Measurements from ENCODE around the gene ACAD10.
"Not testable (repeated sequence)": the region's sequence is repeated elsewhere in the genome, so short reads cannot be mapped to it uniquely, and the experiment has no call there.

Gene ACAD10

DNA sequence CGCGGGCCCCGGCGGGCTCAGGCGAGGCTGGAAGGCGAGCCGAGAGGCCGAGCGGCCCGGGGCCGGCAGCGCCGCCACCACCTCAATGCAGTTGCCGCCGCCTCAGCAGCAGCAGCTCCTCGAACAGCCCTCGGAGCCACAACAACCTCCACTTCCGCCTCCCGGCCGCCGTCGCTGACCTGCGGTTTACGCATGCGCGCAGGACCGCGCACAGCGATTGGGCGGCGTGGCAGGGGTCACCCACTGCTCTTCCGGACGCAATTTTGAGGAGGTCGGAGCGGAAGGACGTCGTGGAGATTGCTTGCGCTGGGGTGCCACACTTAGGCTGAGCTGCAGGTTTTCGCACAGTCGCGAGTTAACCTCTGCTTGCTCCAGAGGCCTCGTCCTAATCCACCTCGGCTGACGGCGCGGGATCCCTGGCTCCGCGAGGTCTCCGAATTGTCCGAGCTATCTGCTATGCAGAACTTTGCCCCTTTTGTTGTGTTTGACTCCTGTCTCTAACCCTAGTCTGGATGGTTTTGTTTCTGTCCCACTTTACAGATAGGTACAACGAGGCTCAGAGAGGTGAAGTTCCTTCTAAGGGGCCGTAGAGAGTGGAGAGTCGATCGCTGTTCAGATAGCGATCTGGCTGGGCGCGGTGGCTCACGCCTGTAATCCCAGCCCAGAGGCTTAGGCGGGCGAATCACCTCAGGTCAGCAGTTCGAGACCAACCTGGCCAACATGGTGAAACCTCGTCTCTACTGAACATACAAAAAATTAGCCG is at the start of gene ACAD10, which contains the start of gene BRAP:
Gene ACAD10 (plus strand): TSS at position 243 of the 763 bp plus-strand sequence. CDS start 6,657 bp downstream, outside the sequence.
Gene BRAP (minus strand): TSS at position 146 of the 763 bp plus-strand sequence. CDS start 164 bp downstream, outside the sequence.
- peak; percentile 95 for DNase-seq (ENCODE audit: low spot score)

DNA sequence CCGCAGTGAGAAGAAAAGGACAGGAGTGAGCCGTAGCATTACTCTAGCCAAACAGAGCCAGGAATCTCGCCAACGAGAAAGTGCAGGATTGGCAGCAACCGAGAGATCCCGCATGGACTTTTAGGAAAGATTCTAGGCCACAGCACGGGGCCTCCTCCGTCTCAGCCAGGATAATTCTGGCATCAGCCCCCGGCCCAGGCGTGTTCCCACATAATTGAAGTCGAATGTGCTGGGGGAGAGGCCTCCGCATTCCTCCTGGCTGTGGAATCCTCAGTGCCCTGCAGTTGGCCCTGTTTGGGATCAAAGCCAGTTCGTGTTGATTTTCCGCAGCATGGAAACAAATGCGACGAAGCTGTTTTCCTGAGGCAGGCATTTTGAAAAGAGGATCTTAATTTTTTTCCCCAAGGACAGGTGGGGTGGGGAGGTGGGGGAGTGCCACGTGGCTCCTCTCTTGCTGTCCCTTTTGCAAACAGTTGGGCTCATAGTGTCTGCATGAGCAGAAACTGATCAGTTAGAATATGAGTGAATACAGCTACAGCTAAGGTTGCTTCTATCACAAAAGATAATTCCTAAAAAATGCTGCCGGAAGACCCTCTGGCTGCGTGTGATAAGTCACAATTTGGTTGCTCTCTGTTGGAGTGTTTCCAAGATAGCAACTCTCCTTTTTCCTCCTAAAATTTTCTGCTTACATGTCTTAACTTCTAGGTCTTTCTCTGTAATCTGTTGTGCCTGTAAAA is 49.5 kb upstream of the ACAD10 start:
- DNase-seq (ENCODE audit: low spot score) = no peak

- DNase-seq (ENCODE audit: low spot score) = no peak
These were observed 47.3 kb upstream of the ACAD10 start for GRCh38 chr12:111638556-111638955.

DNA sequence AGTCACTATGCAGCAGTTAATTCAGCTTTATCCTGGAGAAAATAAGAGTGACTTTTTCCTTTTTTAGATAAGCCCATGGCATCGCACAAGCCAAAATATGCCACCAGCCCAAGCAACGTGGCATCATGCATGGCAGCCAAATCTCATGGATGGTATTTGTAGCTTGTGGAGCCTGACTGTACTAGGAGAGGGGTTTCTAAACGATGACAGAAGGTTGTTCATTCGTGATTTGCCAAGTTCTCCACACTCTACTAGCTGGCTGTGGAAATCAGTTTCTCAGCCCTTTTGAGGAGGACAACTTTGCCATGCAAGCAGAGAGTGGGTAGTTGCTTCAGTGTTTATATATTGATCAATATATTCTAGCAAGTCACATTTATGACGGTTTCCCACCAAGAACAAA is 45.3 kb upstream of the ACAD10 start:
- no peak for DNase-seq (ENCODE audit: low spot score)

- no peak for DNase-seq (ENCODE audit: low spot score)
These were observed 43.0 kb upstream of the ACAD10 start for GRCh38 chr12:111642681-111643426.

DNA sequence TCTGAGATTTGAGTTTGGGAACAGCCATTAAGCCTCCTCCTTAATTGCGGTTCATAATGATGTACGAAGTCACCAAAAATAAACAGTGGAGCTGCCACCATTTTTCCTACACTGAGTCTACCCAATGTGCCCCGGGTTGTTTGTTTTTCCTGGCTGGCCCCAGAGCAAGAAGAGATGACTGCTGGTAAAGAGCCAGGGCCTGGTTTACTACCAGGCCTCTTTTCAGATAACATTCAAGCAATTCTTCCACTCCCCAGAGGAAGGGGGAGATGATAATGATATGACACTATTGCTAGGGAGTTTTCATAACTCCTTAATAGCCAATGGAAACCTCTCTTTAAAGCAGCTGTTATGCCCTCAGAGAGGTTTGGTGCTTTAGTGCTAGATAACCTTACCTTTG is 42.4 kb upstream of the ACAD10 start:
- DNase-seq (ENCODE audit: low spot score) = no peak

DNA sequence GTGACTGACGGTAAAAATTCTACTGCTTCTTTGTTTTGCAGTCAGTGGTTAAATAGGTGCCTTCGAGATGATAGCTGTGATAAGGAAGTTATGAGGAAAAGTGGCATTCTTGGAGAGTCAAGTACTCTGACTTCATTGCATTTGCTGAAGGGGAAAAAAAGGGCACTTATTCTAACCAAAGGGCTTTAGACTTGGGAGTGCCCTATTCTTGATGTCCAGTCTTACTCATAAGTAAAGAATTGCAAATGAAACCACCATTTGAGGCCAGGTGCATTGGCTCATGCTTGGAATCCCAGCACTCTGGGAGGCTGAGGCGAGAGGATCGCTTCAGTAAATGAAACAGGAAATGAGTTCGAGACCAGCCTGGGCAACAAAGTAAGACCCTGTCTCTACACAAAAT is 40.4 kb upstream of the ACAD10 start:
- no peak for DNase-seq (ENCODE audit: low spot score)

DNA sequence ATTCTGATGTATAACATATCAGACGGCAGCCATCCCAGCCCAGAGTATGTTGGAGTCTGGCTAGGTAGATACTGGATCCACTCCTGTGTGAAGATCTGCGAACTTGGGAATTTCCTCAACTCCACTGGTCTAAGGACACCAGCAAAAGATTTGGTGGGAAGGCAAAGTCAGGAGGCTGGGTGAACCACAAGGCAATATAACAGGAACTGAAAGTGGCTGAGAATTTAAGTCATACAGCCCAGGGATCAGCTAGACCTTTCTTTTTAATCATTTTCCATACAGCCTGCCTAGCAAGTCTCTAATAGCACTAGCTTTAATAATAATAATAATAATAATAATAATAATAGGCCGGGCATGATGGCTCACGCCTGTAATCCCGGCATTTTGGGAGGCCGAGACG is 34.9 kb upstream of the ACAD10 start:
- DNase-seq (ENCODE audit: low spot score) = no peak

- not testable (repeated sequence) for DNase-seq (ENCODE audit: low spot score)
These were observed 33.3 kb upstream of the ACAD10 start for GRCh38 chr12:111652530-111652929.

GRCh38 chr12:111653596-111653995 is 32.3 kb upstream of the ACAD10 start:
- DNase-seq (ENCODE audit: low spot score) = no peak

- DNase-seq (ENCODE audit: low spot score) = no peak
These were observed 30.5 kb upstream of the ACAD10 start for GRCh38 chr12:111655356-111655755.

DNA sequence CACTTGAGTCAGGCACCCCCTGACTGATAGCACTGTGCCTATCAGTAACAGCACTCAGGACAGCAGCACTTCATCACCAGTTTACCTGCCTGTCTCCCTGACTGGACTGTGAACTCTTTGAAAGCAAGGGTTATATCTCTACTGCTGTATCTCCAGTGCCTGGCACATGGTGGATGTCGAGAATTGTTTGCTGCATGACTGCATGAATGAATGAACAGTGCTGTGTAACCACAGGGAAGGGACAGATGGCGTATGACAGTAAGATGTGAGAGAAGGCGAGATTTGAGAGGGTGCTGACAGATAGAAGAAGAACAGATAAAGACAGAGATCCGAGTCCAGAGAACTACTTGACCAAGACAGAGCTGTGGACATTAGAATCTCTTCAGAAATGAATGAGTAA is 29.8 kb upstream of the ACAD10 start:
- DNase-seq (ENCODE audit: low spot score) = no peak

DNA sequence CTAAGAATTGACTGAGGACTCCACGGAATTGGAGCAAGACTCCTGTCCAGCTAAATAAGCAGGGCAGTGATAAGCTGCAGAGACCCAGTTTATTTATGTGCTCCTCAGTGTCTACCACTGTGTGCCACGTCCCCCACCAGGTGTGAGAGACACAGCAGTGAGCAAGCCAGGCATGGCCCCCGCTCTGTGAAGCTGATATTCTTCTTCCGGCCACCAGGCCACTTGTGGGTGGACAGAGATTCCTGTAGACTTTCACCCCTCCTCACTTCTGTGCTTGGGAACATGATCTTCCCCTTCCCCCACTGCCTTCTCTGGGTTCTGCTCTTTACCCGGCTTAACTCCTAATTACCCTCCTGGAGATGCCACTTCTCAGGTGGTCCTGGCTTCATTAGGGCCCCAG is 21.4 kb upstream of the ACAD10 start:
- no peak for DNase-seq (ENCODE audit: low spot score)

GRCh38 chr12:111664961-111665865 is 20.6 kb upstream of the ACAD10 start:
- no peak for DNase-seq (ENCODE audit: low spot score)

DNA sequence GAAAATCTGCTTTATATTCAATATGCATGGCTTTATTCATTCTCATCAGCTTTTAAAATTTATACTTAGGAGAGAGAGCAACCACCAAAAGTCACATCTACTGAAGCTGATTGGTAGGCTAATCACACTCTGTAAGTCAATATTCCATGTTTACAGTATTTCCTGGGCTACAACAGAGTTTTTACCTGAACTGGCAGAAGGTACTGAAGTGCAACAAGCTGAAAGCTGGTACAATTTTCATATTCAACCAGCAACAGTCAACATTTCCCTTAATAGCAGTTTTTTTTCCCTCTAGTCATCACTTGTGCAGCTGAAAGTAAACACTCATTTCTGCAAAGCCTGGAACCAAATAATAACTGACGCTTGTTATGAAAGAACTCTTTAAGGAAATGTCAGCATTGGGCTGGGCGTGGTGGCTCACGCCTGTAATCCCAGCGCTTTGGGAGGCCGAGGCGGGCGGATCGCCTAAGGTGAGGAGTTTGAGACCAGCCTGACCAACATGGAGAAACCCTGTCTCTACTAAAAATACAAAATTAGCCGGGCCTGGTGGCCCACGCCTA is 13.0 kb upstream of the ACAD10 start:
- no peak for DNase-seq (ENCODE audit: low spot score)

GRCh38 chr12:111673503-111673902 is 12.3 kb upstream of the ACAD10 start:
- no peak for DNase-seq (ENCODE audit: low spot score)

DNA sequence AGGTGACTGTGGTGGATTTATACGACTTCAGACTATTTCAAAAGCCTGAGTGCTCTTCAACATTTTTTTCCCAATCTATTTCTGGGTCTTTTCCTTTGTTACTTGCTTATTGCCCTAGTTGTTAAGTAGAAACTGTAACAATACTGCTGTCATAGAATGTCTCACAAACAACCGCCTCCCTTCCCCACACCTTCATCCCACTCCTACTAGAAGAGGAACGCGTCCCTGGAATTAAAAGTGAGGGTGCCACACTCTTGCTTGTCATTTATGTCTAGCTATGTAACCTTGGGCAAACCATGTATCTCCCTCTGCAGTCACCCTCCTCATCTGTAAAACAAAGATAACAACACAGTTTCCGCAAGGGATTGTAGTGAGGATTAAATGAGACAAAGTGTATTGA is 8.7 kb upstream of the ACAD10 start:
- no peak for DNase-seq (ENCODE audit: low spot score)

DNA sequence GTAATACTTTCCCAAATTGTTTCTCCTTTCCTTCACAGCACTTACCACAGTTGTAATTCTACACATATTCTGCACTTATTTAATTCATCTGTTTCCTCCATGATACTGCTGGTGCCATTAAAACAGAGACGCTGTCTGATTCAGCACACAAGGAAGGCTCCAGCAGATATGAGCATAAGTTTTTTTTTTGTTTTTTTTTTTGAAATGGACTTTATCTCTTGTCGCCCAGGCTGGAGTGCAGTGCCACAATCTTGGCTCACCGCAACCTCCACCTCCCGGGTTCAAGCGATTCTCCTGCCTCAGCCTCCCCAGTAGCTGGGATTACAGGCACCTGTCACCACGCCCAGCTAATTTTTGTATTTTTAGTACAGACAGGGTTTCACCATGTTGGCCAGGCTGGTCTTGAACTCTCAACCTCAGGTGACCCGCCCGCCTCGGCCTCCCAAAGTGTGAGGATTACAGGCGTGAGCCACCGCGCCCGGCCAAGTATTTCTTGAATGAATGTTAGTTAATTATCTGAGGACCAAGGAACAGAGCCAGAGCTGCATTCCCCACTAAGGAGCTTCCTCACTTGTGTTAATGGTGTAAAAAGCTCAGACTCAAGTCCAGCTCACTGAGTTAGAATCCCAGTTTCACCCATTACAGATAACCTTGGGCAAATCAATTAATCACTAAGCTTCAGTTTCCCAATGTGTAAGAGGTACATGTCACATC is 1.2 kb upstream of the ACAD10 start:
- not testable (repeated sequence) for DNase-seq (ENCODE audit: low spot score)

DNA sequence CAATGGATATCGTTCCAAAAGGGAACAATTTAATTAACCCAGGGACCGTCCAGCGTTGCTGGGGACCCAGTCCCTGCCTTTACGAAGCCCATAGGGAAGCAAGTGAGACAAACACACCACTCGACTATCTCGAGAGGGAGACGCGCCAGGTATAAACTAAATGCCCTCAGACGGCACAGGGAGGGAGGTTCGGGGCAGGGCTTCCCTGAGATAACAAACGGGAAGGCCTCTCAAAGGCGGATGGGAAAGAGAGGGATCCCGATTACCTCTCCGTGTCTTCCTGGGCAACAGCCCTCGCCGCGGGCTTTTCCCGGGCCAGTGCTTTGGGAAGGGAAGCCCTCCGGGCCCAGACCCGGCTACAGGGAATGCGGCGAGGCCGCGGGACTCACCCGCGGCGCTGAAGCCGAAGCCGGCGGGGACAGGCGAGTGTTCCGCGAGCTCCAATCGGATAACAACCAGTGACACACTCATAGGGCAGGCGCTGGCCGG is 487 bp upstream of the ACAD10 start:
- DNase-seq (ENCODE audit: low spot score) = no peak

GRCh38 chr12:111686574-111687105 is 787 bp downstream of the ACAD10 start:
- DNase-seq (ENCODE audit: low spot score) = no peak
